Hepatocyte (in vitro differentiated cells): Measurements from ENCODE around the gene GMDS. TPM values are rescaled to one million over a fixed set of nuclear protein-coding genes. Genes with fewer than 3 reads are reported as not detected.
A peak's percentile ranks its signal among the peaks of the same experiment; 100 is the strongest.

ENCODE experiments used
- DNase-seq: peaks from one replicate; pipeline ENCODE4 v3.0.0-alpha.2; 2016; ENCODE audit warnings: low spot score
- H2AFZ ChIP-seq: fragments of 200-600 bp; sonication (generic); 2 replicates; pipeline ENCODE4 v1.6.0; 2016; ENCODE audit warnings: antibody characterized with exemption, mild to moderate bottlenecking
- H3K27ac ChIP-seq: fragments of 200-600 bp; sonication (generic); 2 replicates; pipeline ENCODE4 v1.5.1; 2016; ENCODE audit warnings: mild to moderate bottlenecking
- H3K27me3 ChIP-seq: fragments of 200-600 bp; sonication (generic); 2 replicates; pipeline ENCODE4 v1.6.1; 2016
- H3K36me3 ChIP-seq: fragments of 200-600 bp; sonication (generic); replicated peaks from 2 replicates; pipeline ENCODE4 v1.5.1; 2016; ENCODE audit warnings: low read depth; ENCODE audit not compliant: insufficient read depth
- H3K4me1 ChIP-seq: fragments of 200-600 bp; sonication (generic); 2 replicates; pipeline ENCODE4 v1.5.1; 2016; ENCODE audit warnings: mild to moderate bottlenecking, moderate library complexity; ENCODE audit not compliant: insufficient read depth
- H3K4me2 ChIP-seq: fragments of 200-600 bp; sonication (generic); 2 replicates; pipeline ENCODE4 v1.6.0; 2016
- H3K4me3 ChIP-seq: fragments of 200-600 bp; sonication (generic); 2 replicates; pipeline ENCODE4 v1.5.1; 2016; ENCODE audit warnings: mild to moderate bottlenecking
- H3K79me2 ChIP-seq: fragments of 200-600 bp; sonication (generic); 2 replicates; pipeline ENCODE4 v1.6.0; 2017; ENCODE audit warnings: mild to moderate bottlenecking
- H3K9me2 ChIP-seq: fragments of 200-600 bp; sonication (generic); replicated peaks from 2 replicates; pipeline ENCODE4 v1.6.0; 2017; ENCODE audit warnings: mild to moderate bottlenecking; ENCODE audit not compliant: insufficient read depth
- H3K9me3 ChIP-seq: fragments of 200-600 bp; sonication (generic); 2 replicates; pipeline ENCODE4 v1.5.1; 2016; ENCODE audit warnings: low read depth, mild to moderate bottlenecking
- H4K20me1 ChIP-seq: fragments of 200-600 bp; sonication (generic); 2 replicates; pipeline ENCODE4 v1.6.0; 2016; ENCODE audit warnings: mild to moderate bottlenecking; ENCODE audit not compliant: insufficient read depth, poor library complexity, severe bottlenecking
- CTCF ChIP-seq: fragments of 200-600 bp; sonication (generic); IDR thresholded peaks from 2 replicates; pipeline ENCODE4 v1.5.1; 2016; ENCODE audit warnings: antibody characterized with exemption, mild to moderate bottlenecking; ENCODE audit not compliant: poor library complexity
- EZH2 ChIP-seq: fragments of 200-600 bp; sonication (generic); IDR thresholded peaks from 2 replicates; pipeline ENCODE4 v1.6.1; 2016; ENCODE audit warnings: antibody characterized with exemption, mild to moderate bottlenecking, borderline replicate concordance
- EZH2phosphoT487 ChIP-seq: fragments of 200-600 bp; sonication (generic); IDR thresholded peaks from one replicate; pipeline ENCODE4 v1.6.1; 2018; ENCODE audit warnings: antibody characterized with exemption, mild to moderate bottlenecking, low read depth, moderate library complexity; ENCODE audit not compliant: unreplicated experiment, severe bottlenecking
- WGBS: methylation state at CpG from one replicate; pipeline ENCODE4 v1.1.6; 2016; ENCODE audit warnings: low lambda C conversion rate; ENCODE audit errors: missing lambda C conversion rate; 5-methylcytosine and 5-hydroxymethylcytosine counted together
- polyA plus RNA-seq: library from polyadenylated mRNA; unstranded; fragments of >200 nt; fragmentation: Nextera tagmentation; extraction: Ambion mirVana; gene quantifications from 2 replicates; pipeline ENCODE4 v1.2.1, GENCODE V29; 2016
- total RNA-seq: library from RNA; depleted of rRNA; stranded (reverse); fragments of >200 nt; gene quantifications from 2 replicates; pipeline ENCODE4 v1.2.3, GENCODE V29; 2014

GMDS gene
- total and polyA plus RNA-seq, 2 experiments from 2014 or later = 20.7 to 32.6 TPM

- DNase-seq = no peak
- no peak overlapping the region for H3K27ac ChIP-seq
- no peak for TF ChIP-seq EZH2phosphoT487
- TF ChIP-seq CTCF = no peak
- TF ChIP-seq EZH2 = no peak
- H3K4me1 ChIP-seq = no peaks in the 10 kb centered on the region
- no peak overlapping the region for H3K4me2 ChIP-seq
- no peak overlapping the region for H3K4me3 ChIP-seq
- H3K79me2 ChIP-seq = peaks cover 2% of the 10 kb centered on the region
- H3K27me3 ChIP-seq = no peaks in the 10 kb centered on the region
- no peaks in the 10 kb centered on the region for H3K36me3 ChIP-seq
- no peak overlapping the region for H2AFZ ChIP-seq
- H4K20me1 ChIP-seq = no peaks in the 10 kb centered on the region
- 80% methylated on average over 1 of the region's 1 CpG for WGBS
- no peaks in the 10 kb centered on the region for H3K9me3 ChIP-seq
- no peaks in the 10 kb centered on the region for H3K9me2 ChIP-seq
These were observed 90.2 kb downstream of the GMDS start for GRCh38 chr6:2155206-2155605.

- Histone ChIP-seq H3K79me2 (peaks cover 2% of the 10 kb centered on the region), H3K9me2 (no peaks in the 10 kb centered on the region), H2AFZ (no peak overlapping the region), H3K4me2 (peak overlapping the region; percentile 29), H3K27ac (no peak overlapping the region), H4K20me1 (no peaks in the 10 kb centered on the region), H3K4me1 (no peaks in the 10 kb centered on the region), H3K4me3 (no peak overlapping the region), H3K36me3 (no peaks in the 10 kb centered on the region), H3K9me3 (no peaks in the 10 kb centered on the region), H3K27me3 (no peaks in the 10 kb centered on the region)
- WGBS = 63% methylated on average over 9 of the region's 9 CpGs
- no peak for TF ChIP-seq EZH2phosphoT487
- no peak for TF ChIP-seq CTCF
- no peak for TF ChIP-seq EZH2
- no peak for DNase-seq
These were observed 95.9 kb downstream of the GMDS start for GRCh38 chr6:2149361-2150006.

- Histone ChIP-seq H3K4me1 (no peaks in the 10 kb centered on the region), H2AFZ (no peak overlapping the region), H3K79me2 (peaks cover 6% of the 10 kb centered on the region), H3K27ac (no peak overlapping the region), H3K4me2 (no peak overlapping the region), H3K9me3 (no peaks in the 10 kb centered on the region), H4K20me1 (no peaks in the 10 kb centered on the region), H3K36me3 (no peaks in the 10 kb centered on the region), H3K4me3 (no peak overlapping the region), H3K27me3 (no peaks in the 10 kb centered on the region), H3K9me2 (no peaks in the 10 kb centered on the region)
- TF ChIP-seq EZH2 = no peak
- no peak for TF ChIP-seq CTCF
- no peak for TF ChIP-seq EZH2phosphoT487
- DNase-seq = no peak
- WGBS = 96% methylated on average over 8 of the region's 8 CpGs
These were observed 96.7 kb downstream of the GMDS start for GRCh38 chr6:2148748-2149147.
